ENCODE data around the gene CCDC158. TPM values are rescaled to one million over a fixed set of nuclear protein-coding genes. Genes with fewer than 3 reads are reported as not detected.

CCDC158 gene
- total and polyA plus RNA-seq, 2 donors (not counting 3 experiments of a cell fraction or from before 2014, with no cell fraction given) = not detected

DNA sequence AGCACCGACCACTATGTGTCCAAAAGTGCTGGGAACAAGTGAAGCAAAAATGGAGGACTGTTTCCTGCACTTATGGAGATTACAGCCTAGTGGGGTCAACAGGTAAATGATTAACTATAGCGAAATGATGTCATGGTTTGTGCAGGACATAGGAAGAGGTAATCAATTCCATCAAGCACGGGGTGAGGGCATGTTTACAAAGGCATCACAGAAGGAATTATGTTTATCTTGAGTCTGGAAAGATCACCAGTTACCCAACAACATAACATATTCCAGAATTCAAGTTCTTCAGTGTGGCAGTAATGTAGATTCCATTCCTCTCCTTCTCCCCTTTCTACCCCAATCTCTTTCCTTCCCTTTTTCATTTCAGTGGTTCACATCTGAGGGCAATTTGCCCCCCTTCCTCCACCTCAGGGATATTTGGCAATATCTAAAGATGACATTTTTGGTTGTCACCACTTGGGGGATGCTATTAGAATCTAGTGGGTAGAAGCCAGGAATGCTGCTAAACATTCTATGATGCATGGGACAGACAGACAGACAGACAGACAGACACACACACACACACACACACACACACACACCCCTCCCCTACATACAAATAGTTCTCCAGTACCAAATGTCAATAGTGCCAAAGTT, 145.3 kb downstream of the CCDC158 start:
- intact Hi-C loops (cut with micrococcal nuclease) = no loop called here
- Histone ChIP-seq H3K4me3 (replicated peaks in 1 of 3; ENCODE audit: insufficient read depth in 1 of 3, low read depth in 1 of 3, low read length in 3 of 3) (no peak overlapping the region), H3K27me3 (ENCODE audit: control insufficient read depth in 2 of 2, insufficient read depth in 2 of 2, low read length in 2 of 2) (peaks cover 13 to 32% of the 10 kb centered on the region in 2 experiments), H3K9ac (replicated peaks; ENCODE audit: extremely low read depth, insufficient read depth, low read length) (no peak overlapping the region), H2AFZ (ENCODE audit: low read depth, low read length) (no peak overlapping the region), H3K9me1 (replicated peaks; ENCODE audit: control insufficient read depth, extremely low read depth, insufficient read depth, low read length) (no peaks in the 10 kb centered on the region), H4K20me1 (replicated peaks; ENCODE audit: control insufficient read depth, extremely low read depth, insufficient read depth, low read length) (no peaks in the 10 kb centered on the region), H3K9me3 (replicated peaks; ENCODE audit: control insufficient read depth, insufficient read depth, low read length) (no peaks in the 10 kb centered on the region), H3K4me2 (ENCODE audit: insufficient read depth, low read length) (no peak overlapping the region), H3K27ac (ENCODE audit: insufficient read depth, low read depth, low read length) (no peak overlapping the region), H3K79me2 (ENCODE audit: control insufficient read depth, insufficient read depth, low read length) (no peaks in the 10 kb centered on the region), H3K4me1 (ENCODE audit: control insufficient read depth, extremely low read depth, insufficient read depth, low read length) (no peaks in the 10 kb centered on the region), H3K36me3 (ENCODE audit: control insufficient read depth in 2 of 2, extremely low read depth in 1 of 2, insufficient read depth in 2 of 2, low read length in 2 of 2) (no peaks in the 10 kb centered on the region)
- ChIA-PET POLR2A (no interaction called here), CTCF (interaction anchor here (1.2 kb wide), 1 partner anchor 102 kb away, joined by 3 read pairs; no protein-coding TSS in a partner anchor)
- dilution Hi-C loops (cut with MboI; ENCODE audit: extremely low pct_ligation_motif_present, low sequenced_read_pairs) = no loop called here
- FAIRE-seq (no peak), DNase-seq (ENCODE audit: low read depth, low spot score) (no peak)
- no peak for TF ChIP-seq GATA2 (IDR thresholded peaks at IDR 0.05; ENCODE audit: insufficient read depth, insufficient read length, low read depth, low read length)
- TF ChIP-seq JUN (IDR thresholded peaks at IDR 0.05; ENCODE audit: borderline replicate concordance, insufficient read depth, insufficient read length, low read depth) = no peak
- TF ChIP-seq FOS (IDR thresholded peaks at IDR 0.05; ENCODE audit: borderline replicate concordance, insufficient read depth, low read length) = no peak
- TF ChIP-seq, protein P1, sequence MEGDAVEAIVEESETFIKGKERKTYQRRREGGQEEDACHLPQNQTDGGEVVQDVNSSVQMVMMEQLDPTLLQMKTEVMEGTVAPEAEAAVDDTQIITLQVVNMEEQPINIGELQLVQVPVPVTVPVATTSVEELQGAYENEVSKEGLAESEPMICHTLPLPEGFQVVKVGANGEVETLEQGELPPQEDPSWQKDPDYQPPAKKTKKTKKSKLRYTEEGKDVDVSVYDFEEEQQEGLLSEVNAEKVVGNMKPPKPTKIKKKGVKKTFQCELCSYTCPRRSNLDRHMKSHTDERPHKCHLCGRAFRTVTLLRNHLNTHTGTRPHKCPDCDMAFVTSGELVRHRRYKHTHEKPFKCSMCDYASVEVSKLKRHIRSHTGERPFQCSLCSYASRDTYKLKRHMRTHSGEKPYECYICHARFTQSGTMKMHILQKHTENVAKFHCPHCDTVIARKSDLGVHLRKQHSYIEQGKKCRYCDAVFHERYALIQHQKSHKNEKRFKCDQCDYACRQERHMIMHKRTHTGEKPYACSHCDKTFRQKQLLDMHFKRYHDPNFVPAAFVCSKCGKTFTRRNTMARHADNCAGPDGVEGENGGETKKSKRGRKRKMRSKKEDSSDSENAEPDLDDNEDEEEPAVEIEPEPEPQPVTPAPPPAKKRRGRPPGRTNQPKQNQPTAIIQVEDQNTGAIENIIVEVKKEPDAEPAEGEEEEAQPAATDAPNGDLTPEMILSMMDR (IDR thresholded peaks at IDR 0.05; ENCODE audit: extremely low read depth in 1 of 2, insufficient read depth in 1 of 2, low read depth in 1 of 2, low read length in 2 of 2) = no peak
- no peak for TF ChIP-seq POLR2AphosphoS5 (IDR thresholded peaks at IDR 0.05; ENCODE audit: insufficient read depth, low read depth, low read length)
- TF ChIP-seq MYC (IDR thresholded peaks at IDR 0.05; ENCODE audit: low read depth, low read length) = no peak
- TF ChIP-seq EZH2 (IDR thresholded peaks at IDR 0.05; ENCODE audit: borderline replicate concordance, low read depth, low read length, severe bottlenecking) = no peak
- no TSS peak for BruUV-seq (replicated peaks)

Measured in endothelial cell of umbilical vein (primary cell).